Stimulated activated CD8-positive, alpha-beta memory T cell treated with anti-CD3 and anti-CD28 coated beads, Interleukin-7, amount 100 ng/mL, for 1 hour (primary cell): ENCODE measurements around the gene ARIH2.
A peak's percentile ranks its signal among the peaks of the same experiment; 100 is the strongest.
"Not testable (repeated sequence)": the region's sequence is repeated elsewhere in the genome, so short reads cannot be mapped to it uniquely, and the experiment has no call there.

Source experiments
- DNase-seq, 2 donors: peaks; one replicate each; pipeline ENCODE4 v3.0.0-alpha.2; 2020; ENCODE audit warnings: low read depth in 2 of 2

ARIH2 gene

DNA sequence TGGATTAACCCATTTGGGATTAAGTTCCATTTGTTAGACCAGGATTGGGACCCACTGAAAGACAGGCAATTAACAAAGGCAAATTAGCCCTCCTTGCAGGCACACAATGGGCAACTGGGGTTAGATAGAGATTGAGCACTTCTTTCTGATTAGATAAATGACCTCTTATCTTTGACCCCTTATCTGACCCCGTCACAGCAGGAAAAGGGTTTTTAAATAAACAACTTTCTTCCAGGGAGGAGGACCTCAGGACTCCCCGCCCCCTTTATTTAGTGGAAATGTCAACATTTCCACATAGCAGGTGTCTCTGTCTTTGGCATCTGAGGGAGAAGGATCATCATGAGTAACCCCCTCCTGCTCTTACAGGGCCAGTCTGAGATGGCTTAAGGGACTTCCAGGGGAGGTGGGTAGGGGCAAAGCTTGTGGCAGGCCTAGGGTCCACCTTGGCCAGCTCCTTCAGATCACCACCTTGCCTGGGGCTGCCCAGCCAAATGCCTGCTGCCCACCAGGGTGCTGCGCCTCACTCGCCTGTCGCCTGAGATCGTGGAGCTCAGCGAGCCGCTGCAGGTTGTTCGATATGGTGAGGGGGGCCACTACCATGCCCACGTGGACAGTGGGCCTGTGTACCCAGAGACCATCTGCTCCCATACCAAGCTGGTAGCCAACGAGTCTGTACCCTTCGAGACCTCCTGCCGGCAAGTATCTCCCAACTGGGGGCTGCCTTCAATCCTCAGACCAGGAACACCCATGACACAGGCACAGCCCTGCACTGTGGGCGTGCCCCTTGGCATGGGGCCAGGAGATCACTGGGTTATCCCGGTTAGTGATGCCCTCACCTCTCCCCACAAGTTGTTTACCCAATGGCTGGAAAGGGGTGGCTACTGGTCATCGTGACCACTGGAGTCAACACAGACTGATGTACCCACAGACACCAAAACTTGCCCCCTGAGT is 86.0 kb downstream of the ARIH2 start:
- no peak for DNase-seq

DNA sequence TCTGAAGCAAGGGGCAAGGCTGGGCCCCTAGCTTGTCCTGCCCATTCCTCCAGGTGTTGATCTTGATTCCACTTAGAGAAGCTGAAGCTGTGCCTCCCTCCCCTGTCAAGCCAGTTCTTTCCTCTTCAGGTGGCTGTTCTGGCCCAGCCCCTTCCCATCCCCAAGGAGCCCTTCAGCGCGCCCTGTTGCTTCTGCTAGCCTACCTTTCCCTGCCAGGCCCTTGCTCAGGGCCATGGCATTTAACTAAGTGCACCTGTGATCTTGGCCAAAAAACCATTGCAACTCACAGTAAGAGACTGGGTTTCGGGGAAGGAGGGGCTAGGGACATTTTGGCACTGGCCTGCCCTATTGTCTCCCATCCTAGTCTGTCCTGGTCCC is 86.7 kb downstream of the ARIH2 start:
- DNase-seq: no peak

DNA sequence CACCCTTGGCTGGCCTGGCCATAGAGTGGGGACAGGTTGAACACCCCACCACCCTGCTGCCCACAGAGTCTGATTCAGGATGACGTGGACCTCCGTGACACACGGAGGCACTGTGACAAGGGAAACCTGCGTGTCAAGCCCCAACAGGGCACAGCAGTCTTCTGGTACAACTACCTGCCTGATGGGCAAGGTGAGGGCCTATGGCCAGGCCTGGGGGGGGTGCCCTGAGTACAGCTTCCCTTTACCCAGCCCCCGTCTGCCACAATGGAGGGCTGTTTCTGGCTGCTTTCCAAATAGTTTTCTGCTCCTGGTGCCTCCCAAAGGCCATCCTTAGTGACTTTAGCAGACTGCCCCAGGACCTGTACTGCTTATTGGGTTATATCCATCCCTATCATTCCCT is 87.4 kb downstream of the ARIH2 start:
- DNase-seq: no peak

DNA sequence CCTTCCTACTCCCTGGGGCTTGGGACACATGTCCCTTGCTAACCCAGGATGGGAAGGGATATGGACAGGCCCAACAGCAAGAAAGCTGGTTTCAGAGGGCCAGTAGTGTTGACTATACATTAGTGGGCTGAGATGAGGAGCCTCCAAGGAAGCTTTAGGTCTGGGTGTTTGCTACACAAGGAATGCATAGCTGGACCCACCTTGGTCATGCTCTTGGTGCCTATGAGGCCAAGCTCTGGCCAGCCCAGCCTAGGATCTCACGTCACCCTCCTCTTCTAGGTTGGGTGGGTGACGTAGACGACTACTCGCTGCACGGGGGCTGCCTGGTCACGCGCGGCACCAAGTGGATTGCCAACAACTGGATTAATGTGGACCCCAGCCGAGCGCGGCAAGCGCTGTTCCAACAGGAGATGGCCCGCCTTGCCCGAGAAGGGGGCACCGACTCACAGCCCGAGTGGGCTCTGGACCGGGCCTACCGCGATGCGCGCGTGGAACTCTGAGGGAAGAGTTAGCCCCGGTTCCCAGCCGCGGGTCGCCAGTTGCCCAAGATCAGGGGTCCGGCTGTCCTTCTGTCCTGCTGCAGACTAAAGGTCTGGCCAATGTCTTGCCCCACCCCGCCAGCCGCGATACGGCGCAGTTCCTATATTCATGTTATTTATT is 87.9 kb downstream of the ARIH2 start:
- DNase-seq: no peak

DNA sequence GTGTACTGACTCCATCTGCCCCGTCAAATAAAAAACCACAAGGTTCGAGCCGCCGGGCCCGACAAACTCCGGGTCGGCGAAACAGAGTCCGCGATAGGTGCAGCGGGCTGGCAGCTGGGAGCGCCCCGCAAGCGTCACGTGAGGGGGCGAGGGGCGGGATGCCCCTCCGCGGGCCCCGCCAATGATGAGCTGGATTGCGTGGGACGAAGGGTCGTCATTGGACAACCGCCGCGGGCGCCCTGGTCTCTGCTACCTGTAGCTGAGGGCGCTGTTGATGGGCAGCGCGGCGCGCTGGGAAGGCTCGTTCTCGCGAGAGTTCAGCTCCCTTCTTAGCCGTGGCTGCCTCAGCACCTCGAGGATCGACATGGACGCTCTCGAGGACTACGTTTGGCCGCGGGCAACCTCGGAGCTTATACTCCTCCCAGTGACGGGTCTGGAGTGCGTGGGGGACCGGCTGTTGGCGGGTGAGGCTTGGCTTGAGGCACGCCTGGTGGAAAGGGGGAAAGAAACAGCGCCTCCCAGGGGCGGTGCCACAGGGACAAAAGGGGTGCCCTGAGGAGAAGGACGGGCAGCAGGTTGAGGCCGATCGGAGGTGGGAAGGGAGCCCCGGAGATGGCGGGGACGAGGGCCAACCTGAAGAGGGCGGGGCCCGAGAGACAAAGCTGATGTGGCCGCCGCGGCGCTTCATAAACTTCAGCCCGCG is 88.6 kb downstream of the ARIH2 start, which contains the start of gene WDR6:
Gene WDR6 (plus strand): TSS at position 324 of the 703 bp plus-strand sequence. CDS start 41 bp downstream, at position 365.
- peak; percentile 89 to 93 for DNase-seq

DNA sequence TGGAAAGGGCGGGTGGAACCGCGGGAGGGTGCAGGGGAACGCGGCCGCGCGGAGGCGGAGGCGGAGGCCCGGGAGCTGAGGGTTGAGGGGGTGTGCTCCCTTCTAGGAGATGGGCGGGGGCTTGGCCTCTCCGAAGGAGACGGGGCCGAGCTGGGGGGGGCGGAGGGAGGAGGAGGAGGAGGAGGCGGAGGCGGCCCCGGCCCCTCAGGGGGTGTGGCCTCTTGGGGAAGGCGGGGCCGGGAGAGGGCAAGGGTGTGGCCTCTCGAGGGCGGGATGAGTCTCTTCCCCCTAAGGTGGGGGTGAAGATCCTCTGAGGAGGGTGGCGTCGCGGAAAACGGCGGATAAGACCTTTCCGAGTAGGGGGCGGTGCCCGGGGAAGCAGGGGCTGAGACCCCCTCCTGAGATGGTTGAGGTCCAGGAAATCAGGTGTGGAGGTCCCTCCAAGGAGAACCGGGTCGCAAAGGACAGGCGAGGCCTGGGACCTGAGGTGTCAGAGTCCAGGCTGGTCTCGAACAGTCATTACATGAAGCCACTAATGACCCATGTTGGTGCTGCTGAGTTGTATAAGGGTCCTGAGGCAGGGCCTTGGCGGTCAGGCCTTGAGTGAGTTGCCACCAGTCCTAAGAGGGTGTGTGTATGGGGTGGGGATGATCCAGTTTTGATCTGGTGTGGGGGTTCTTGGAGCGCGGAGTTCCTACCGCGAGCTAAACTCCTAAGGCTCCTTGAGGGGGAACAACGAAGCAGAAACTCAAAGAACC is 89.3 kb downstream of the ARIH2 start:
- DNase-seq: peak; percentile 69 to 77

DNA sequence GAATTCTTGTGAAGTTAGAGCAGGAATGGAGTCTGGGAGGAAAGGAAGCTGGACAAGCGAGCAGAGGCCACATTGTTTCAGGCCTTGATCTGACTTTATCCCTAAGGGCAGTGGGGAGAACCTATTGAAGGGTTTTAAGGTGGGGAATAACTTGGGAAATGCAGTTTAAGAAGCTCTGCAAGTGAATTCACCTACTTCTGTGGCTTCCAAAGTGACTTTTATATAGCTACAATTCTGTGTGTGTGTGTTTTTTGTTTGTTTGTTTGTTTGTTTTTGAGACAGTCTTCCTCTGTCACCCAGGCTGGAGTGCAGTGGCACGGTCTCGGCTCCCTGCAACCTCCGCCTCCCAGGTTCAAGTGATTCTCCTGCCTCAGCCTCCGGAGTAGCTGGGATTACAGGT is 90.0 kb downstream of the ARIH2 start:
- not testable (repeated sequence) for DNase-seq

DNA sequence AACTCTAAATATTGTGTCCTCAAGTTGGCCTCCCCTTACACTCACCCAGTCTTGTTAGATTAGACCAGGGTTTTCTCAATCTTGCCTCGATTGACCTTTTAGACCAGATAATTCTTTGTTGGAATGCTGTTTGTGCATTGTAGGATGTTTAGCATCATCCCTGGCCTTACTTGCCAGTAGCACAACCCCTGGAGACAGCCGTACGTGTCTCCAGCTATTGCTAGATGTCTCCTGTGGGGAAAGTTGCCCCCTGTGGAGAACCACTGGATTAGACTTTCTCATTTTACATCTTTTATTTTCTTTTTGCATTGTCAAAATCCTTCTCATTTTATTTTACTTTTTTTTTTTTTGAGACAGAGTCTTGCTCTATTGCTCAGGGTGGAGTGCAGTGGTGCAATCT is 90.8 kb downstream of the ARIH2 start:
- DNase-seq: no peak

DNA sequence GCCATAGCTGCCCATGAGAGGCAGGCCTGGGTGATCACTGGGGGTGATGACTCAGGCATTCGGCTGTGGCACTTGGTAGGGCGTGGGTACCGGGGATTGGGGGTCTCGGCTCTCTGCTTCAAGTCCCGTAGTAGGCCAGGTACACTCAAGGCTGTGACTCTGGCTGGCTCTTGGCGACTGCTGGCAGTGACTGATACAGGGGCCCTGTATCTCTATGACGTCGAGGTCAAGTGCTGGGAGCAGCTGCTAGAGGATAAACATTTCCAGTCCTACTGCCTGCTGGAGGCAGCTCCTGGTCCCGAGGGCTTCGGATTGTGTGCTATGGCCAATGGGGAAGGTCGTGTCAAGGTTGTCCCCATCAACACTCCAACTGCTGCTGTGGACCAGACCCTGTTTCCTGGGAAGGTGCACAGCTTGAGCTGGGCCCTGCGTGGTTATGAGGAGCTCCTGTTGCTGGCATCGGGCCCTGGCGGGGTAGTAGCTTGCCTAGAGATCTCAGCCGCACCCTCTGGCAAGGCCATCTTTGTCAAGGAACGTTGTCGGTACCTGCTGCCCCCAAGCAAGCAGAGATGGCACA is 93.9 kb downstream of the ARIH2 start:
- no peak for DNase-seq

DNA sequence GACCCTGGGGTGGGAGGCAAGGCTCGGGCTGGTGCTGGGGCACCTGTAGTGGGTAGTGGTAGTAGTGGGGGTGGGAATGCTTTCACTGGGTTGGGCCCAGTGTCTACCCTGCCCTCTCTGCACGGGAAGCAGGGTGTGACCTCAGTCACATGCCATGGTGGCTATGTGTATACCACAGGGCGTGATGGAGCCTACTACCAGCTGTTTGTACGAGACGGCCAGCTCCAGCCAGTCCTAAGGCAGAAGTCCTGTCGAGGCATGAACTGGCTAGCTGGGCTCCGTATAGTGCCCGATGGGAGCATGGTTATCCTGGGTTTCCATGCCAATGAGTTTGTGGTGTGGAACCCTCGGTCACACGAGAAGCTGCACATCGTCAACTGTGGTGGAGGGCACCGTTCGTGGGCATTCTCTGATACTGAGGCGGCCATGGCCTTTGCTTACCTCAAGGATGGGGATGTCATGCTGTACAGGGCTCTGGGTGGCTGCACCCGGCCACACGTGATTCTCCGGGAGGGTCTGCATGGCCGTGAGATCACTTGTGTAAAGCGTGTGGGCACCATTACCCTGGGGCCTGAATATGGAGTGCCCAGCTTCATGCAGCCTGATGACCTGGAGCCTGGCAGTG is 94.6 kb downstream of the ARIH2 start:
- no peak for DNase-seq

DNA sequence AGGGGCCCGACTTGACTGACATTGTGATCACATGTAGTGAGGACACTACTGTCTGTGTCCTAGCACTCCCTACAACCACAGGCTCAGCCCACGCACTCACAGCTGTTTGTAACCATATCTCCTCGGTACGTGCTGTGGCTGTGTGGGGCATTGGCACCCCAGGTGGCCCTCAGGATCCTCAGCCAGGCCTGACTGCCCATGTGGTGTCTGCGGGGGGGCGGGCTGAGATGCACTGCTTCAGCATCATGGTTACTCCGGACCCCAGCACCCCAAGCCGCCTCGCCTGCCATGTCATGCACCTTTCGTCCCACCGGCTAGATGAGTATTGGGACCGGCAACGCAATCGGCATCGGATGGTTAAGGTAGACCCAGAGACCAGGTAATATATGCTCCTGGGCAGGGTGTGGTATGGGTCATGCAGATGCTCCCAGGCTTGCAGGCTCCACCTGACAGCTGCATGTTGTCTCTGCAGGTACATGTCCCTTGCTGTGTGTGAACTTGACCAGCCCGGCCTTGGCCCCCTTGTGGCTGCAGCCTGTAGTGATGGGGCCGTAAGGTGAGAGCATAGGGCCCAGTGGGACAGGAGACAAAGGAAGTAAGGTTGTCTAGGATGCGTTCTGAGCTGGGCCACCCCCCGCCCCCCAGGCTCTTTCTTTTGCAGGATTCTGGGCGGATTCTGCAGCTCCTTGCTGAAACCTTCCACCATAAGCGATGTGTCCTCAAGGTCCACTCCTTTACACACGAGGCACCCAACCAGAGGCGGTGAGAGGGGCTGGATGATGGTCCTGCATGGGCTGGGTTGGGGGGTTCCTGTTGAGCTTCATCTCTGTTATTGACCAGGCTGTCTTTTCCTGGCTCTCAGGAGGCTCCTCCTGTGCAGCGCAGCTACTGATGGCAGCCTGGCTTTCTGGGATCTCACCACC is 95.4 kb downstream of the ARIH2 start:
- peak in 1 of 2 donors; percentile 27 for DNase-seq

DNA sequence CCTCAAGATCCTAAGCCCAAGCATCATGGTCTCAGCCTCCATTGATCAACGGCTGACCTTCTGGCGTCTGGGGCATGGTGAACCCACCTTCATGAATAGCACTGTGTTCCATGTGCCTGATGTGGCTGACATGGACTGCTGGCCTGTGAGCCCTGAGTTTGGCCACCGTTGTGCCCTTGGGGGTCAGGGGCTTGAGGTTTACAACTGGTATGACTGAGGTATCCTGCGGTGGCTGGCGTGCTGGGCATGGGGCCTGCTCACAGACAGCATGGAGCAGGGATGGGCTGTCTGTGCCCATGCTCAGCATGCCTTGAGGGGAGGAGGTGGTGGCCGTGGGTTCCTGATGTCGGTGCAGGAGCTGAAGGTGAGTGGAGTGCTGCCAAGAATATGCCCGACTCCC is 96.4 kb downstream of the ARIH2 start:
- no peak for DNase-seq

DNA sequence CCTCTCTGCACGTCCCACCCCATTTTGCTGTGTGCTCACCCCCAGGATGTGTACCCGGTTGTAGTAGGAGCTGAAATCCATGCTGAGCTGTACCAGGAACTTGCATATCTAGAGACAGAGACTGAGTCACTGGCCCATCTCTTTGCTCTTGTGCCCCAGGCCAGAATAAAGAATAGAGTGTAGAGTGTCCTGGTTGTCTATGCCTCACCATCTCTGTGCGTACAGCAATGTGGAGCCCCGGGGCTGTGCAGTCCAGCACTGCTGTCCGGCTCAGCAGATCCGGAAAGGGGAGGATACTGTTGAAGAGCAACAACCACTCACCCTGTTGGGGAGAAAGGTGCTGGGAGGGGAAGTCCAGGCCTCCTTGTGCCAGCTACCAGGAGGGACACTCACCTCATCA is 97.1 kb downstream of the ARIH2 start:
- no peak for DNase-seq

DNA sequence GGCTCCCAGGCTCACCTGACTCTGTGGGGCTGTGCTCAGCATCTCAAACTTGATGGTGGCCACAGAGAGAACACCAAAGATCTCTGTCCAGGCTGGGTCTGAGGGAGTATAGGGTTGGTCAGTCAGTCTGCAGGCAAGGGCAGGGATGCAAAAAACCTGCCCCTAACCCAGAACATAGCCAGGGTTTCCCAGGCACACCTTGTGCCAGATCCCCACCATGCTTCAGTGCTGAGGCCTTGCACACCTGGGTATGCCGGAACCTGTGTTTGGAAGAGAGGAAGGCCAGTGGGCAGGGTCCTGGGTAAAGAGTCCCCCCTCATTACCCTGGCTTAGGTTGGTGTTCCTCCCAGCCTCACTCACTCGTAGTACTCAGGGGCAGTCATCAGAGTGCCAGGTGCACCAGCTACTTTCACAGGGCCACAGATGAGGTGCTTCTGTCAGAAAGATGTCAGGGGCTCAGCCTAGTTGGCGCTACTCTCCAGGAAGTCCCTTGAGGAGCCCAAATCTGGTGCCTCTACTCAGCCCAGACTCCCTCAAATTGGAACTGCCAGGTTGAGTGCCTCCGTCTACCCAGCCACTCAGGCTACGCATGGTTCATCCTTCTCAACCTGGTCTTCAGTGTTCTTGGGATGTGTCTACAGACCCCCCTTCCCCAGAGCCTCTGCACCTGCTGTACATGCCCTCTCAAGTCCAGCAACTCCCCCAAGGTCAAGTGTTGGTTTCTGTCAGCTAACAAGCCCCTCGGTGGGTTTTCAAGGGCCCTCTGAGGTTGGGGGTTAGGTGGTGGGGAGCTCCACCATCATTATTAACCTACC is 98.0 kb downstream of the ARIH2 start:
- no peak for DNase-seq

DNA sequence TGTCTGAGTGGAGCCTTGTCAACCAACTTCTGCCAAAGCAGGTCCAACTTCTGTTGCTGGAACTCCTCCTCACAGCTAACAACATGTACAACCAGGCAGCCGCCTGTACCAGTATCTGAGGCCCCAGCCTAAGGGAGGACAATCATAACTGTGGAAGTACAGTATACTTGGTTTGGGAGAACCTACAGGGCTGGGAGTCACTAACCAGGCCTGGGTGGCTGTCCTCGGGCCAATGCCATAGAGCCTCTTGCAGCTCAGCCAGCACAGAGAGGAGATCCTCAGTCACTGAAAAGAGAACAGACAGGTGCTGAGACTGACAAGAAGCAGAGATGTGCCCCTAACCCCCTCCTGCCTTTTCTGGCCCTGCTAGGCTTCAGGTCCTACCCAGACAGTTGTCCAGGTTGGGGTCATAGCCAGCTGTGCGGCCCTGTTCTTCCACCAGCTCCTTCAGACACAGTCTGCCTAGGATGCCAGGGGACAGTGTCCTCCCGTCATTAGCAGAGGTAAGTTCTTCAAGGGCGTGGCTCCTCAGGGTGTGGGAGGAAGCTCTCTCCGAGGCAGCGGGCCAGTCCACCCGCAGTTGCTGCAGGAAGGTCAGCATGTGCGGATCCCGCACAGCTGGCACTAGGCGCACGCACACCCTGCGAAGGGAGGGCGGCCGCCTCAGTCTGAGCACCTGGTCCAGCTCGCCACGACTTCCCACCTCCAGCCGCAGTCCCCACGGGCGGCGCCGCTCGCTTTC is 98.8 kb downstream of the ARIH2 start:
- no peak for DNase-seq

DNA sequence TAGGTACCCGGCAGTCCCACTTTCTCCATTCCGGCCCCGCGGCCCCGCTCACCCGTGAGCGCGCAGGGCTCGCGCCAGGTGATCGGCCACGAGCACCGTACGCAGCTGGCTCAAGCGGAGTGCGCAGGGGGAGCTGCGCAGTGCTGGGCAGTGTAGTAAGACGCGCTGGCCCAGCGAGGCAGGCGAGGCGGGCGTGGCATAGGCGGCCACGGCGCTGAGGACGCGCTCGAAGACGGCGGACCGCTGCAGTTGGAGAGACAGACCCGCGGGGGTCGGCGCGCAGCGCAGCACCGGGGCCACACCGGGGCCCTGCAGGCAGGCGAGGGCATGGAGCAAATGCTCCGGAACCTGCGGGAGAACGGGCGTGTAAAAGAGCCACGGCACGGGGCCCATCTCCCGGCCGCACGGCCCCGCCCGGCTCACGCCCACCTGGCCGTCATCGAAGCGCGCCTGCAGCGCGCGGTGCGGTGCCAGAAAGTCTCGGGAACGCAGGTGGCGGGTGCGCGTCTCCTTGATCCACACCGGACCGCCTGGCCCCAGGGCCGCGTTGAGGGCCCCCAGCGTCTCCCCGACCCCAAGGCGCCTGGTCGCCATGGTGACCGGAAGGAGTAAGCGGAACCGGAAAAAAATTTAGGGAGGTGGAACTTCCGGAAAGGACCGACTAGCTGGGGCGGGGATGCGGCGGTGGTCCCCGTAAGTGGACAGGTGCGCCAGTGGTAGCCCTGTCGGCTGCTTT is 99.5 kb downstream of the ARIH2 start, which contains the start of gene DALRD3:
Gene DALRD3 (minus strand): TSS at position 610 of the 736 bp plus-strand sequence. CDS start 16 bp downstream, at position 594.
- peak in 1 of 2 donors; percentile 32 for DNase-seq

DNA sequence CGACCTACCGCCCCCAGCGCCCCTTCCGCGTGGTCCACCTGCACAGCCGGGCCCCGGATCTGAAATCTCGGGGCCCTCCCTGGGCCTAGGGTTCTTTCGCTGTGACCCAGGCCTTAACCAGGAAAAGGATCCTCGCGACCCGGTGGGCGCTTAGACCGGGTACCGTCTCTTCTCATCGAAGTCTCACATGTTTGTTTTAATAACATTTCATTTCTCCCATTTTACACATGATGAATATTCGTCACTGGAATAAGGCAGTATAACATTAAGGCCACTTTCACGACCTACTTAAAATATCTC is 100.0 kb downstream of the ARIH2 start:
- no peak for DNase-seq

DNA sequence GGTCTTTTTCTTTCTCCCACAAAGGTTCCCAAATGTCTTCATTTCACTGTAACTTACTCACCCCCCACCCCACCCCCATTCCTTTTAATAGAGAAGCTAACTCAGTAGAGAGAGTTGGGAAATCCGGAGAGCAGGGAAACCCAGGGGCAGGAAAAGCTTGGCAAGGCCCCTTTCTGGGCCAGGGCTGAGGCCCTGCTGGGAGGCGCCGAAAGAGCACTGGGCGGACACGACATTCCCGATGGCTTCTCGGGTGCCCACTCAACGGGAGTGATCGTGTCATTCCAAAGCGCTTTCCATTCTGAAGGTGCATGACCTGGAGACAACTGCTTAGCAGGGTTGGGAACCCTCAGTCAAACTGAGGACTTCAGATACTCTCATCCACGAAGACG is 101.3 kb downstream of the ARIH2 start:
- no peak for DNase-seq
